Epithelial cell of esophagus (primary cell): ENCODE measurements around the gene CCNL1.

Experiments used
- DNase-seq: peaks from one replicate; pipeline ENCODE4 v3.0.0; 2010; ENCODE audit warnings: low read depth
- H3K4me3 ChIP-seq: 2 replicates; pipeline ENCODE4 v1.5.1; 2011; ENCODE audit warnings: mild to moderate bottlenecking, low read length, control low read depth
- CTCF ChIP-seq: IDR thresholded peaks from 2 replicates; pipeline ENCODE4 v1.5.1; 2011; ENCODE audit warnings: low read depth, mild to moderate bottlenecking, low read length, control low read depth, inconsistent platforms; ENCODE audit not compliant: insufficient read depth; ENCODE audit errors: missing control alignments

Gene CCNL1

DNA sequence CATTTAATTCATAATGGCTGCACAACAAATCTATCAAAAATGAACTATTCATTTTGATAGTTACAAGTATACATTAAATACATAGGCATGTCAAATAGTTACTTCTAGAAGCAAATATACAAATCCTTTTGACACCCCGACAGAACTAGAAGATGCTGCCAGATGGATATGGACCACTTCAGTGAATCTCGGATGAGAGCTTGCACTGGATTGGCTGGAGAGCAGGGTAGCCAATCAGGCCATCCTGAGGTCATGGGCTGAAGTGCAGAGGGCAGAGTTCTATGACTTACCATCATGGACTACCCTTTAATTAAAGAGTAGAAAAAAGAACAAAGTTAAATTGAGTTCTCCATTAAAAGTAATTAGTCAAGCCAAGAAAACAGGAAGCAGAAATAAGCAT lies 8.3 kb downstream of the CCNL1 start:
- H3K4me3 ChIP-seq: no peak overlapping the region
- no peak for DNase-seq
- no peak for TF ChIP-seq CTCF

DNA sequence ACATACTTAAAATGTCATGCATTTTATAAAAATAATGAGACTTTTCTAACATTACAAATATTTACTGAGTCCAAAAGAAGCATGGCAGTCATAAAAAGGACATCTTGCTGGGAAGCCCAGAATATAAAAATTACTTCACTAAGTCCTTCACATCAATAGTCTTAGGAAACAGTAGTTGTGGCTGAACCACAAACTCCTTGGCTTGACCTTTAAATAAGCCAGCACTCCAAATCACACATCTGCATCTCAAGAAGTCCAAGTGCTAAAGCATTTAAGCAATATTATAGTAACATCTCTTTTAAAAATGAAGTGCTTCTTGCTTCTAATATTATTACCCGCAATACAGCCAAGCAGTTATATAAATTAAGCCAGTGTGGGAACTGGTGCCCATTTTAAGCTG lies 8.8 kb downstream of the CCNL1 start:
- TF ChIP-seq CTCF: no peak
- H3K4me3 ChIP-seq: no peak overlapping the region
- DNase-seq: no peak

GRCh38 chr3:157149136-157149696 lies 10.7 kb downstream of the CCNL1 start:
- H3K4me3 ChIP-seq: no peak overlapping the region
- TF ChIP-seq CTCF: no peak
- no peak for DNase-seq

- H3K4me3 ChIP-seq: no peak overlapping the region
- DNase-seq: no peak
- no peak for TF ChIP-seq CTCF
These were observed 11.6 kb downstream of the CCNL1 start for GRCh38 chr3:157148196-157148889.

DNA sequence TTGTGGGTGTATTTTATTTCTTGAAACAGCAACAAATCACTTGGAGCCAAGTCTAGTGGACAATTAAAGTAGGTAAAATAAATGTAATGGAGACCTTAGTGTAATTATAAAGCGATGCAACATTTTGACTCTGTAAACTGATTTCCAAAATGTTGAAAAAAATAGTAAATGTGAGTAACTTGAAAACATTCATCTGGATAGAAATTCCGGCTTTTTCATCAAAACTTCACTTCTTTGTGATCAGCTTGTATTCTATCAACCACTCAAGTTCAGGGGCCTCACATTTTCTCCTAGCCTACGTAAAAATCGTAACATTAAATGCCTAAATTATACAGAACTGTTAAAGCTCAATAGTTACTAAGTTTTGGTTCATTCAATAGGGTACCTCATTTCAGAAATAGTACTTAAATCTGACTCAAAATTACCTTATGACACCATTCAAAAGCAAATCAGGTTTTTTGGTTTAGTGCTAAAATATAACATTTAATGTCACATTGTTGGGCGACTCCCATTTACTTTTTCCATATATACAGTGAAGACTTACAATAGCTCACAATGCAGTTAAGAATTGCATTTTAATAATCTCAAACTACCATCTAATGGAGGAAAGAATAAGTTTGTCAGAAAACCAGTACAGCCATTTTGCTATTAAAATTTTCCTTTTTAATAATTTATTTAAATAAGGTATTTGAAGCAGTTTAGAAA lies 12.7 kb downstream of the CCNL1 start:
- DNase-seq: no peak
- H3K4me3 ChIP-seq: no peak overlapping the region
- TF ChIP-seq CTCF: no peak

DNA sequence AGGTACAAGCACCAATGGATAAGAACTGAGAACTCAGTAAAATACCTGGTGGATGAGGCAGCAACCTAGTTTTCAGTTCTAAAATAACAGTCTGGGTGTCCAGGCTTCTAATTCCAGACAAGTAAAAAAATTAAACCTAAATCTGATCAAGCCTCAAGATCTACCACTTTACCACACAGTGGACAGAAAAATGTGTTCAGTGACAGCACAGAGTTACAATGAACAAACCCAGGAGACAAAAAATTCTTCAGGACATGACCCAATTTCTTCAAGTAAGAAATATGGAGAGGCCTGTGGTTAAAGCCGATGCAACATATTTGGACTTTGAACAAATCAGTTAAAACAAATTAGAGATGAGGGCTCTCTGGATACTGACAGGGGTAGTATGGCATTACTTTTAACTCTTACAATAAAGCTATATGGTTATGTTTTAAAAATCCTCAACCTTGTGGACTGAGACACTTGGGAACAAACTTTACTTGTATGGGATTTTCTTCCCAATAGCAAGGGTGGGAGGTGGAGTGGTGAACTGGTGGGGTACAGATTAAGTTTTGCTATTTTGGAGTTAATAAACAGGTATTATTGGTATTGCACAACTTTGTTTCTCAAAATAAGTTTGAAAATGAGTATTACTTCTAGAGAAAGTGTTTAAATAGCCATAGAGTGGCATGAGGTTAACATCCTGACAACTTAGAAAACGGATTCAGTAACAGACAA lies 14.2 kb downstream of the CCNL1 start:
- H3K4me3 ChIP-seq: no peak overlapping the region
- DNase-seq: no peak
- TF ChIP-seq CTCF: no peak
